Glutamatergic neuron (in vitro differentiated cells): ENCODE measurements around the gene COMMD1. TPM values are rescaled to one million over a fixed set of nuclear protein-coding genes. Genes with fewer than 3 reads are reported as not detected.

Experiments used
- DNase-seq: peaks from one replicate; pipeline ENCODE4 v3.0.0; 2022
- H3K27ac Mint-ChIP-seq: one replicate; pipeline ENCODE4 v1.8.0; 2020; ENCODE audit warnings: mild to moderate bottlenecking, mixed read lengths, inconsistent platforms; ENCODE audit not compliant: unreplicated experiment
- H3K27me3 Mint-ChIP-seq: one replicate; pipeline ENCODE4 v1.8.0; 2020; ENCODE audit warnings: mild to moderate bottlenecking, moderate library complexity, mixed read lengths, inconsistent platforms; ENCODE audit not compliant: unreplicated experiment
- H3K36me3 Mint-ChIP-seq: one replicate; pipeline ENCODE4 v1.8.0; 2020; ENCODE audit warnings: mild to moderate bottlenecking, mixed read lengths, inconsistent platforms; ENCODE audit not compliant: unreplicated experiment
- H3K4me1 Mint-ChIP-seq: one replicate; pipeline ENCODE4 v1.8.0; 2020; ENCODE audit warnings: mild to moderate bottlenecking, low read depth, mixed read lengths, inconsistent platforms; ENCODE audit not compliant: unreplicated experiment
- H3K4me3 Mint-ChIP-seq: one replicate; pipeline ENCODE4 v1.8.0; 2020; ENCODE audit warnings: mild to moderate bottlenecking, mixed read lengths, inconsistent platforms; ENCODE audit not compliant: unreplicated experiment
- H3K9me3 Mint-ChIP-seq: one replicate; pipeline ENCODE4 v1.8.0; 2020; ENCODE audit warnings: mild to moderate bottlenecking, moderate library complexity, mixed read lengths, inconsistent platforms; ENCODE audit not compliant: unreplicated experiment
- total RNA-seq: library from RNA; stranded (reverse); fragmentation: NEBNext Ultra II Directional; extraction: Animal tissue kit (Norgen Biotek cat#: 25700); gene quantifications from one replicate; pipeline ENCODE4 v1.2.1, GENCODE V29; 2021; ENCODE audit not compliant: unreplicated experiment
- TF ChIP-seq, protein P1 (sequence below): fragments of 200-600 bp; sonication (generic); IDR thresholded peaks from one replicate; pipeline ENCODE4 v1.5.0; 2021; ENCODE audit not compliant: partially characterized antibody, unreplicated experiment

Gene COMMD1
- total RNA-seq, 1 donor from 2014 or later, result 48.2 TPM

DNA sequence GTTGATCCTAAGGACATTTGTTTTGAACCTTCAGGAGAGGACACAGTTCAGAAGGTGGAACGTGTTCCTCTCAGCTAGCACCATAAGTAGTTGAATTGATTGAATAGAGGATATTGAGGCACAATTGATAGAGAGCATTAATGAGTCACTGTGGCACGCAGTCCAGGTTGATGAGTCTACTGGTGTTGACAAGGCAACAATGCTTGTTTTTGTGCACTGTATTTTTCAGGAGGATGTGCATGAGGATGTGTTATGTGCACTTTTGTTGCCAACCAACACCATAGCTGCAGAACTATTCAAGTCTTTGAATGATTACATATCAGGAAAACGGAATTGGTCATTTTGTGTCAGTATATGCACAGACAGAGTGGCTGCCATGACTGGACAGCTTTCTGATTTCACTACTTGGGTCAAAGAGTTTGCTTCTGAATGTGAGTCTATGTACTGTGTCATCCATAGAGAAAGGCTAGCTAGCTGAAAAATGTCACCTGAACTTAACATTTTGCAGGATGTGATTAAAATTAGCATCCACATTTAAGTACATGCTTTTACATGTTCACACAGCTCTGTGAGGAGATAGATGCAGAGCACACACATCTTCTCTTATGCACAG, 150.4 kb downstream of the COMMD1 start:
- Mint-ChIP-seq H3K4me3 (no peak overlapping the region), H3K27me3 (no peaks in the 10 kb centered on the region), H3K27ac (no peak overlapping the region), H3K36me3 (no peaks in the 10 kb centered on the region), H3K9me3 (no peaks in the 10 kb centered on the region), H3K4me1 (no peaks in the 10 kb centered on the region)
- DNase-seq, result no peak
- TF ChIP-seq, protein P1, sequence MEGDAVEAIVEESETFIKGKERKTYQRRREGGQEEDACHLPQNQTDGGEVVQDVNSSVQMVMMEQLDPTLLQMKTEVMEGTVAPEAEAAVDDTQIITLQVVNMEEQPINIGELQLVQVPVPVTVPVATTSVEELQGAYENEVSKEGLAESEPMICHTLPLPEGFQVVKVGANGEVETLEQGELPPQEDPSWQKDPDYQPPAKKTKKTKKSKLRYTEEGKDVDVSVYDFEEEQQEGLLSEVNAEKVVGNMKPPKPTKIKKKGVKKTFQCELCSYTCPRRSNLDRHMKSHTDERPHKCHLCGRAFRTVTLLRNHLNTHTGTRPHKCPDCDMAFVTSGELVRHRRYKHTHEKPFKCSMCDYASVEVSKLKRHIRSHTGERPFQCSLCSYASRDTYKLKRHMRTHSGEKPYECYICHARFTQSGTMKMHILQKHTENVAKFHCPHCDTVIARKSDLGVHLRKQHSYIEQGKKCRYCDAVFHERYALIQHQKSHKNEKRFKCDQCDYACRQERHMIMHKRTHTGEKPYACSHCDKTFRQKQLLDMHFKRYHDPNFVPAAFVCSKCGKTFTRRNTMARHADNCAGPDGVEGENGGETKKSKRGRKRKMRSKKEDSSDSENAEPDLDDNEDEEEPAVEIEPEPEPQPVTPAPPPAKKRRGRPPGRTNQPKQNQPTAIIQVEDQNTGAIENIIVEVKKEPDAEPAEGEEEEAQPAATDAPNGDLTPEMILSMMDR, result no peak

GRCh38 chr2:62056341-62056740, 150.9 kb downstream of the COMMD1 start:
- Mint-ChIP-seq H3K4me1 (no peaks in the 10 kb centered on the region), H3K27me3 (no peaks in the 10 kb centered on the region), H3K36me3 (no peaks in the 10 kb centered on the region), H3K27ac (no peak overlapping the region), H3K4me3 (no peak overlapping the region), H3K9me3 (no peaks in the 10 kb centered on the region)
- TF ChIP-seq, protein P1, result no peak
- DNase-seq, result no peak

GRCh38 chr2:62065243-62065642, 159.8 kb downstream of the COMMD1 start:
- Mint-ChIP-seq H3K4me3 (no peak overlapping the region), H3K27ac (no peak overlapping the region), H3K4me1 (no peaks in the 10 kb centered on the region), H3K9me3 (no peaks in the 10 kb centered on the region), H3K27me3 (no peaks in the 10 kb centered on the region), H3K36me3 (no peaks in the 10 kb centered on the region)
- DNase-seq, result no peak
- TF ChIP-seq, protein P1, result no peak

GRCh38 chr2:62071126-62071598, 165.7 kb downstream of the COMMD1 start:
- Mint-ChIP-seq H3K27ac (no peak overlapping the region), H3K27me3 (no peaks in the 10 kb centered on the region), H3K36me3 (peaks cover 5% of the 10 kb centered on the region), H3K9me3 (peaks cover 6% of the 10 kb centered on the region), H3K4me1 (peaks cover 3% of the 10 kb centered on the region), H3K4me3 (no peak overlapping the region)
- no peak for DNase-seq
- TF ChIP-seq, protein P1, result no peak
